Renal cortex interstitium (tissue), 11 donors: ENCODE data around the gene CEACAM19. TPM values are rescaled to one million over a fixed set of nuclear protein-coding genes. Genes with fewer than 3 reads are reported as not detected.
"Not testable (repeated sequence)": the region's sequence is repeated elsewhere in the genome, so short reads cannot be mapped to it uniquely, and the experiment has no call there.

Experiments
- DNase-seq, 11 donors: peaks; one replicate each; pipeline ENCODE4 v3.0.0-alpha.2; 2013; ENCODE audit warnings: low read depth in 9 of 11, low spot score in 4 of 11; ENCODE audit errors: extremely low read depth in 1 of 11
- polyA plus RNA-seq, 3 donors: library from polyadenylated mRNA; unstranded; fragments of 120-200 nt; gene quantifications; one replicate each; pipeline ENCODE4 v1.2.1, GENCODE V29; 2013; ENCODE audit not compliant: insufficient read length in 3 of 3

CEACAM19 gene
- polyA plus RNA-seq, 3 donors: 12.3 to 24.0 (median 12.5) TPM

- DNase-seq: no peak
These were observed 39.2 kb downstream of the CEACAM19 start for GRCh38 chr19:44710483-44710882.

- no peak for DNase-seq
These were observed 41.7 kb downstream of the CEACAM19 start for GRCh38 chr19:44712864-44713515.

- no peak for DNase-seq
These were observed 43.4 kb downstream of the CEACAM19 start for GRCh38 chr19:44714597-44715169.

GRCh38 chr19:44717603-44718002 lies 46.3 kb downstream of the CEACAM19 start:
- DNase-seq: no peak

- peak; percentile 68 to 93 (median 81) for DNase-seq
These were observed 47.4 kb downstream of the CEACAM19 start for GRCh38 chr19:44718441-44719261.

- no peak for DNase-seq
These were observed 48.0 kb downstream of the CEACAM19 start for GRCh38 chr19:44719262-44719701.

- not testable (repeated sequence) for DNase-seq
These were observed 49.1 kb downstream of the CEACAM19 start for GRCh38 chr19:44720396-44720795.

- no peak for DNase-seq
These were observed 49.7 kb downstream of the CEACAM19 start for GRCh38 chr19:44720945-44721344.

GRCh38 chr19:44721369-44721768 lies 50.1 kb downstream of the CEACAM19 start:
- not testable (repeated sequence) for DNase-seq

- no peak for DNase-seq
These were observed 51.1 kb downstream of the CEACAM19 start for GRCh38 chr19:44722131-44723121.

- DNase-seq: no peak
These were observed 52.1 kb downstream of the CEACAM19 start for GRCh38 chr19:44723299-44723951.

- DNase-seq: peak in 7 of 11 donors; percentile 55 to 75 (median 66)
These were observed 52.7 kb downstream of the CEACAM19 start for GRCh38 chr19:44723952-44724319.

- DNase-seq: no peak
These were observed 54.0 kb downstream of the CEACAM19 start for GRCh38 chr19:44725251-44725650.

GRCh38 chr19:44725684-44726083 lies 54.4 kb downstream of the CEACAM19 start:
- no peak for DNase-seq

- DNase-seq: no peak
These were observed 55.2 kb downstream of the CEACAM19 start for GRCh38 chr19:44726465-44726864.

GRCh38 chr19:44728178-44728577 lies 56.9 kb downstream of the CEACAM19 start:
- DNase-seq: no peak

- no peak for DNase-seq
These were observed 58.3 kb downstream of the CEACAM19 start for GRCh38 chr19:44729516-44730033.

GRCh38 chr19:44731081-44731480 lies 59.8 kb downstream of the CEACAM19 start:
- no peak for DNase-seq
